Measurements from ENCODE around the gene ZNF778. TPM values are rescaled to one million over a fixed set of nuclear protein-coding genes. Genes with fewer than 3 reads are reported as not detected.
A peak's percentile ranks its signal among the peaks of the same experiment; 100 is the strongest.

Gene ZNF778
- total RNA-seq, 2 donors from 2014 or later = 12.9 to 30.2 TPM

DNA sequence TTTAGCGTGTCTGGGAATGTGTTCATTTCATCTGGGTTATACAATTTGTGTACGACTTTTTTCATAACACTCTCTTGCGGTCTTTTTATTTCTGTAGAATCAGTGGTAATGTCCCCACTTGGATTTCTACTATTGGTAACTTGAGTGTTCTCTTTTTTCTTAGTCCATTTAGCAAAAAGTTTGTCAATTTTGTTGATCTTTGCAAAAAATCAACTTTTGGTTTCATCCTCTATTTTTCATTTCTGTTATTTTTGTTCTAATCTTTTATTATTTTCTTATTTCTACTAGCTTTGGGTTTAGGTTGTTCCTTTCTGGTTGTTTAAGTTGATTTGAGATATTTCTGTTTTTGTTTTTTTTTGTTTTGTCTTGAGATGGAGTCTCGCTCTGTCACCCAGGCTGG is 9.5 kb upstream of the ZNF778 start:
- Histone ChIP-seq H3K4me3 (no peak overlapping the region), H3K27me3 (replicated peaks; ENCODE audit: insufficient read depth) (no peaks in the 10 kb centered on the region), H3K27ac (no peak overlapping the region), H3K4me1 (replicated peaks) (no peaks in the 10 kb centered on the region), H3K9me3 (no peaks in the 10 kb centered on the region), H3K36me3 (no peaks in the 10 kb centered on the region)
- DNase-seq (ENCODE audit: low spot score) = no peak
- 94% methylated on average over 4 of the region's 4 CpGs for WGBS
- no peak for TF ChIP-seq POLR2A (IDR thresholded peaks at IDR 0.05)
- intact Hi-C loops (cut with DNase I) = no loop called here

DNA sequence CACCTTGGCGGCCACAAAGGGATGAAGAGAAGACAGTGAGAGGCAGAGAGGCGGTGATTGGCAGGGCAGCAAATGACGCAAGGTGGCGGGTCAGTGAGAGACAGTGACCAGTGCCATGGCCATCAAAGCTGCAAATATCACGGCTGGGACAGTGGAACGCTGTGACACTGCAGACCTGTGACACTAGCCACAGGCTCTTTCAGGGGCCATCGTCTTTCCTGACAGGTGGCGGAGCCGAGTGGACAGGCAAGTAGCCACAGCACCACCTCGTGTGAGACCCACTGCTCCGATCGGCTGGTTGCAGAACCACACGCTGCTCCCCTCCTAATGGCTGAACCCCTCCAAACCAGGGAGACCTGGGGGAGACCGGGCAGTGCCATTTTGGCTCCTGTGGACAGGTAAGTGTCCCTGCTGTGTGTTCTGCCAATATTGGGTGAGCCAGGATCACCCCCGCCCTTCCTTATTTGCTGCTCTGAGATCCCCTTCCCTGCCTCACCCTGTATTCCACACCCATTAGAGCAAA is 7.9 kb upstream of the ZNF778 start:
- Histone ChIP-seq H3K9me3 (no peaks in the 10 kb centered on the region), H3K4me1 (replicated peaks) (peaks cover under 1% of the 10 kb centered on the region), H3K27ac (no peak overlapping the region), H3K27me3 (replicated peaks; ENCODE audit: insufficient read depth) (no peaks in the 10 kb centered on the region), H3K4me3 (no peak overlapping the region), H3K36me3 (no peaks in the 10 kb centered on the region)
- WGBS = 59% methylated on average over 15 of the region's 15 CpGs
- no peak for DNase-seq (ENCODE audit: low spot score)
- TF ChIP-seq POLR2AphosphoS5 (IDR thresholded peaks at IDR 0.05) = no peak
- TF ChIP-seq, protein P1, sequence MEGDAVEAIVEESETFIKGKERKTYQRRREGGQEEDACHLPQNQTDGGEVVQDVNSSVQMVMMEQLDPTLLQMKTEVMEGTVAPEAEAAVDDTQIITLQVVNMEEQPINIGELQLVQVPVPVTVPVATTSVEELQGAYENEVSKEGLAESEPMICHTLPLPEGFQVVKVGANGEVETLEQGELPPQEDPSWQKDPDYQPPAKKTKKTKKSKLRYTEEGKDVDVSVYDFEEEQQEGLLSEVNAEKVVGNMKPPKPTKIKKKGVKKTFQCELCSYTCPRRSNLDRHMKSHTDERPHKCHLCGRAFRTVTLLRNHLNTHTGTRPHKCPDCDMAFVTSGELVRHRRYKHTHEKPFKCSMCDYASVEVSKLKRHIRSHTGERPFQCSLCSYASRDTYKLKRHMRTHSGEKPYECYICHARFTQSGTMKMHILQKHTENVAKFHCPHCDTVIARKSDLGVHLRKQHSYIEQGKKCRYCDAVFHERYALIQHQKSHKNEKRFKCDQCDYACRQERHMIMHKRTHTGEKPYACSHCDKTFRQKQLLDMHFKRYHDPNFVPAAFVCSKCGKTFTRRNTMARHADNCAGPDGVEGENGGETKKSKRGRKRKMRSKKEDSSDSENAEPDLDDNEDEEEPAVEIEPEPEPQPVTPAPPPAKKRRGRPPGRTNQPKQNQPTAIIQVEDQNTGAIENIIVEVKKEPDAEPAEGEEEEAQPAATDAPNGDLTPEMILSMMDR (IDR thresholded peaks at IDR 0.05) = no peak
- no peak for TF ChIP-seq POLR2A (IDR thresholded peaks at IDR 0.05)
- intact Hi-C loops (cut with DNase I) = loop anchor here (10.0 kb wide), 1 partner anchor 475 kb away; no protein-coding TSS in a partner anchor

DNA sequence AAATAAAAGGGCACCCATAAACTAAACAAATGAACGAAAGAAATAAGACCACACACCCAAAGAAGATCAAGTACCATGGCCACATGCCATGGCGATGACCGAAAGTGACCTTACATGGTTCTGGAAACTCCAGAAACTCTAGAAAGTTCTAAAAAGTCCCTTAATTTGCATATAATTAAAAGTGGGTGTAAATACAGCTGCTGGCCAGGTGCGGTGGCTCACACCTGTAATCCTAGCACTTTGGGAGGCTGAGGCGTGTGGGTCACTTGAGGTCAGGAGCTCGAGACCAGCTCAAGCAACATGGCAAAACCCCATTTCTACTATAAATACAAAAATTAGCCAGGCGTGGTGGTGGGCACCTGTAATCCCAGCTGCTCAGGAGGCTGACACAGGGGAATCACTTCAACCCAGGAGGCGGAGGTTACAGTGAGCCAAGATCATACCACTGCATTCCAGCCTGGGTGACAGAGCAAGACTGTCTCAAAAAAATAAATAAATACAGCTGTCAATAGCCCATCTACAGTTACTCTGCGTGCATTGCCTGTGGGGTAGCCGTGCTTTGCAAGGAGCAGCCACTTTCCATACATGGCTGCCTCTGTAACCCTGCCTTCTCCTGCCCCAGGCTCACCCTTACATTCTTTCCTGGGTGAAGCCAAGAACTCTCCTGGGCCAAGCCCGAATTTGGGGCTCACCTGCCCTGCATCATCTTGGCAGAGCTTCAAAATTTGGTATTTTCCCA is 7.2 kb upstream of the ZNF778 start:
- Histone ChIP-seq H3K36me3 (no peaks in the 10 kb centered on the region), H3K4me1 (replicated peaks) (peaks cover 4% of the 10 kb centered on the region), H3K9me3 (no peaks in the 10 kb centered on the region), H3K4me3 (no peak overlapping the region), H3K27me3 (replicated peaks; ENCODE audit: insufficient read depth) (no peaks in the 10 kb centered on the region), H3K27ac (no peak overlapping the region)
- DNase-seq (ENCODE audit: low spot score) = no peak
- TF ChIP-seq POLR2AphosphoS5 (IDR thresholded peaks at IDR 0.05) = no peak
- TF ChIP-seq POLR2A (IDR thresholded peaks at IDR 0.05) = no peak
- TF ChIP-seq, protein P1 (IDR thresholded peaks at IDR 0.05) = no peak
- 74% methylated on average over 11 of the region's 11 CpGs for WGBS
- intact Hi-C loops (cut with DNase I) = loop anchor here (10.0 kb wide), 1 partner anchor 476 kb away; no protein-coding TSS in a partner anchor

DNA sequence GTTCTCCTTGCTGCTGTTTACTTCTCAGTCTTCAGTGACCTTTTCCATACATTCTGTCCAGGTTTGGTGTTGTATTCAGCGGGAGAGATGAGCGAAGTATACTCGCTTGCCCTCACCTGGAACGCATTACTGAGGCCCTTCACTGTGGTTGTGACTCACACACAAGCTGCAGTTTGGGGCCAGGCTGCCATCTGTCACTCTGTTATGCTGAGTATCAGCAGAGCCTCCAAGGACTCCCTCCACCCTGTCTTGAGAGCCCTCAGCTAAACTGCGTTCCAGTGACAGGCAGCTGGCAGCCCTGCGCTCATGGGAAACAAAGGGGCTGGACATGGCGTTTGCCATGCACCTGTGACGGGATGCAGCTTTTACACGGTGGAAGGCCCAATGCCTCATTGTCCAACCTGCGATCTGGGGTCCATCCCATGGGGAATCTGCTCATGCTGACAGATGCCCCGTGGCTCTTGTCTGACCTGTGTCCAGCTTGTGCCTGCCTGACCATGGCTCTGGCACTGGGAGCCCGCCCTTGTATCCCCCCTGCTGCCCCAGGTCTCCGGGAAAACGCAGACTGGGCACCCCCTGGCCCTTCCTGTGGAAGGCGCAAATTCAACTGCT is 6.5 kb upstream of the ZNF778 start:
- Histone ChIP-seq H3K27ac (no peak overlapping the region), H3K27me3 (replicated peaks; ENCODE audit: insufficient read depth) (no peaks in the 10 kb centered on the region), H3K4me3 (no peak overlapping the region), H3K36me3 (no peaks in the 10 kb centered on the region), H3K4me1 (replicated peaks) (peaks cover 4% of the 10 kb centered on the region), H3K9me3 (no peaks in the 10 kb centered on the region)
- no peak for DNase-seq (ENCODE audit: low spot score)
- TF ChIP-seq, protein P1 (IDR thresholded peaks at IDR 0.05) = no peak
- TF ChIP-seq POLR2AphosphoS5 (IDR thresholded peaks at IDR 0.05) = no peak
- no peak for TF ChIP-seq POLR2A (IDR thresholded peaks at IDR 0.05)
- intact Hi-C loops (cut with DNase I) = loop anchor here (10.0 kb wide), 1 partner anchor 476 kb away; no protein-coding TSS in a partner anchor
- 70% methylated on average over 14 of the region's 15 CpGs for WGBS

DNA sequence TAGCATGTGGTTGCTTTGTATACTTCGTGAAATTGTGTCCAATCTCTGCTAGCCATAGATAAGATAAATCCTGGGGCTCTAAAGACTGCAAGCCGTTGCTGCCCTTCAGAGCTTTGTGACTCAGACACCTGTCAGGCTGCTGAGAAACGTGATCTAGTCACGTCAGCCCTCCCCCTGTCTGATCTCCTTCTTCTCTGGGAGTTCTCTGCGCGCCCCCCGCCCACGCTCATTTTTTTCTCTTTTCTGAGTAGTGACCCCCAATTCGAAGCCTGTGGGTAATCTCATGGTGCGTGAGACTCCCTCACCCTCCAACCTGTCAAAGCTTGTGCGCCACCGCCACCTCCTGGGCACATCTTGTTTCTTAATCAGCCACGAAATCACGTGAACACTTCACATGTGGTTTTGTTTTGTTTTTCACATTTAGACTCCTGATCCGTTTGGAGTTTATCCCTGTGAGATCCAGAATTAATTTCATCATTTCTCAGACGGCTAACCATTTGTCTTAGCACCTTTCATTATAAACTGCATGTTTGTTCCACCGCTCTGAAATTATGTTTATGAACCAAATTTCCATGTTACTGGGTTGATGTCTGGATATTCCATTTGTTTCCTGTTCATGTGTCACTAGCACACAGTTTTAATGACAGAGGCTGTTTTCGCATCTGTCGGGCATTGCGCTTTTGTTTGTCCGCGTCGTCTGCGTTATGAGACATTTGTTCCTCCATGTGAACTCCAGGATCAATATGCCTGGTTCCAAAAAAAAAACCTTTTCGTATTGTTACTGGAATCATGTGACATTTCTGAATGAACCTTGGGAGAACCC is 977 bp upstream of the ZNF778 start:
- Histone ChIP-seq H3K27me3 (replicated peaks; ENCODE audit: insufficient read depth) (no peaks in the 10 kb centered on the region), H3K9me3 (no peaks in the 10 kb centered on the region), H3K27ac (peak overlapping the region; percentile 93 to 96), H3K4me3 (peak overlapping the region; percentile 74 to 96), H3K4me1 (replicated peaks) (peaks cover 4% of the 10 kb centered on the region), H3K36me3 (no peaks in the 10 kb centered on the region)
- DNase-seq (ENCODE audit: low spot score) = peak; percentile 82
- intact Hi-C loops (cut with DNase I) = loop anchor here (2.0 to 10.0 kb wide), 4 partner anchors 274 to 482 kb away; partner anchors contain the start of genes APRT, GALNS and TRAPPC2L
- no peak for TF ChIP-seq POLR2A (IDR thresholded peaks at IDR 0.05)
- TF ChIP-seq, protein P1 (IDR thresholded peaks at IDR 0.05) = peak; percentile 20 to 91 (median 76)
- peak; percentile 89 for TF ChIP-seq POLR2AphosphoS5 (IDR thresholded peaks at IDR 0.05)
- WGBS = 2% methylated on average over 25 of the region's 25 CpGs
